ENCODE data around the gene IFITM1.

The IFITM1 gene

GRCh38 chr11:293852-294661 lies 19.8 kb upstream of the IFITM1 start:
- DNase-seq (ENCODE audit: low spot score) = no peak

- no peak for DNase-seq (ENCODE audit: low spot score)
These were observed 19.1 kb upstream of the IFITM1 start for GRCh38 chr11:294780-295179.

DNA sequence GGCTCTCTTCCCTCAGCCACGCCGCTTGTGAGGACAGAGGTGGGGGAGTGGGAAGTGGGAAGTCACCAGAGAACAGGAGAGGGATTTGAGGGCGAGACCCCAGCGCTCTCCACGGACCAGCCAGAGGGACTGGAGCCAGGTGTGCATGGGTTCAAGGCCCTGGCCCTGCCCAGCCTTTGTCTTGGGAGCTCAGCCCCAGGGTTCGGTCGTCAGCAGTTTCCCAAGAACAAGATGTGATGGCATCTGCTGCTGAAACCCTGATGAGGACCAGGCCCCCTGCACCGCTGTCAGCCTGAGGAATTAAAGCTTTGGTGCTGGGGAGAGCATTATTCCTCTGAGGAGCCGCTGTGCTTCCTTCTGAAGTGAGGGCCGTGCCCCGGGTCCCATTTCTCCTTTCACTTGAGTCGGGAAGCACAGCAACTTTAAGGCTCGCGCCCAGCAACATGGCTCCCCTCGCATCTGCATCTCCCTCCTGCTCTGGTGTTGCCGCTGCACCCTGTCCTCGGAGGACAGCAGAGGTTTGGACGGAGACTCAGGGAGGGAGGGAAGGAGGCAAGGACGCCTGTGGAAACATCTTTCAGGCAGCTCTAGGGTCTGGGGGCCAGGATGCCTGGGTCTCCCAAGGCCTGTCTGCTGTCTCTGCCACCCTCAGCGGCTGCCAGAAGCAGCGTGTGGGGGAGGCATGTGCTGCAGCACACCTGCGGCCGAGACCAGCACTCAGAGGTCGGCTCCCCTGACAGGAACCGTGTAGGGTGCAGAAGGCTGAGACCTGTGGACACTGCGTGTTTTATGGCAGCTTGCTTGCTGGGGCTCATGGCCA lies 18.3 kb upstream of the IFITM1 start:
- no peak for DNase-seq (ENCODE audit: low spot score)

- DNase-seq (ENCODE audit: low spot score) = no peak
These were observed 17.4 kb upstream of the IFITM1 start for GRCh38 chr11:296171-297050.

DNA sequence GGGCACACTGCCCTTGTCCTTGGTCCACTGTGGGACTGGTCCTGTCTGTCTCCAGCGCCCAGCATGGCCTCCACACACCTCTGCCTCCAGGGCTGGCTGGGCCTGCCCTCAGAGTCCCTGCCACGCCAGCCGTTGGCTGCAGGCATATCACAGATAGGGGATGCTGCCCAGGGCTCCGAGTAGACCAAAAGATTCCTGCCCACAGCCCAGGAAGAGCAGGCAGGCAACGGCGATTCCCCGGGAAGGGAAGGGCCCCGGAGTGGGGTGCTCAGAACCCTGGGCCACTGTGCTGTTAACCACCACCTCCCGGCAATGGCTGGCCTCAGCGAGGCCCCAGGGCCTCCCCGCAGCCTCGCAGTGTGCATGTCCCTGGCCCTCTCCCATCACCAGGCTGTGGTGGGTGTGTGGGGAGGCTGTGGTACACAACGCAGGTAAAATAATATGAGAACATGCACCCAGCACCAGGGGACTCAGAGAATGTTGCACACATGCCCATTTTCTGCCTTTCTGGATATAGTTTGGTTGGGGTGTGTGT lies 16.7 kb upstream of the IFITM1 start:
- DNase-seq (ENCODE audit: low spot score) = no peak

- no peak for DNase-seq (ENCODE audit: low spot score)
These were observed 16.0 kb upstream of the IFITM1 start for GRCh38 chr11:297586-298405.

DNA sequence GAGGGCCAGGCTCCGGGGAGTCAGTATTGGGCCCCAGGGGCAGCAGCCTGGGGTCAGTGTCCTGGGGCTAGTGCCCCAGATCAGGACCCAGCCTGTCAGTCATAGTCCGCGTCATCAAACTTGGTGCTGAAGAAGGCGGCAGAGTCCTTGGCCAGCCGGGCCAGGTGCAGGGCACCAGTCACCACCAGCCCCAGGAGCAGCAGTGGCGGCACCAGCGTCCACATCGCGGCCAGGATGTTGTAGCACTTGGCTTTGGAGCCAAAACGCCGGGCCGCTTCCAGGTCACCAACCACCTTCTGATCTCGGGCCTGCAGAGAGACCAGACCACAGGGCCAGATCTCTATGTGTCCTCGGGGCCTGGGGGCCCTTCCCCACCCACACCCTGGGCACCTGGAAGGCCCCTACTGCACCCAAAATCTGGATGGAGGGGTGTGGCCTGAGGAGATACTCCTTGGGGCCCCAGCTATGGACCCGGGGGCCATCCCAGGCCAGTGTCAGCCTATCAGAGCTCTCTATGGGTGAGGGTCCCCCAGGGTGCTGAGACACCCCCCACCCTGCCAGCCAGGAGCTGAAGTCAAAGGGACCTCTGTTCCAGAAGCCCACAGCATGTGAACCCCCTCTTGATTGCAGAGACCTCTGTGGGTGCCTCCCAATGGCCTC lies 15.3 kb upstream of the IFITM1 start:
- DNase-seq (ENCODE audit: low spot score) = no peak

DNA sequence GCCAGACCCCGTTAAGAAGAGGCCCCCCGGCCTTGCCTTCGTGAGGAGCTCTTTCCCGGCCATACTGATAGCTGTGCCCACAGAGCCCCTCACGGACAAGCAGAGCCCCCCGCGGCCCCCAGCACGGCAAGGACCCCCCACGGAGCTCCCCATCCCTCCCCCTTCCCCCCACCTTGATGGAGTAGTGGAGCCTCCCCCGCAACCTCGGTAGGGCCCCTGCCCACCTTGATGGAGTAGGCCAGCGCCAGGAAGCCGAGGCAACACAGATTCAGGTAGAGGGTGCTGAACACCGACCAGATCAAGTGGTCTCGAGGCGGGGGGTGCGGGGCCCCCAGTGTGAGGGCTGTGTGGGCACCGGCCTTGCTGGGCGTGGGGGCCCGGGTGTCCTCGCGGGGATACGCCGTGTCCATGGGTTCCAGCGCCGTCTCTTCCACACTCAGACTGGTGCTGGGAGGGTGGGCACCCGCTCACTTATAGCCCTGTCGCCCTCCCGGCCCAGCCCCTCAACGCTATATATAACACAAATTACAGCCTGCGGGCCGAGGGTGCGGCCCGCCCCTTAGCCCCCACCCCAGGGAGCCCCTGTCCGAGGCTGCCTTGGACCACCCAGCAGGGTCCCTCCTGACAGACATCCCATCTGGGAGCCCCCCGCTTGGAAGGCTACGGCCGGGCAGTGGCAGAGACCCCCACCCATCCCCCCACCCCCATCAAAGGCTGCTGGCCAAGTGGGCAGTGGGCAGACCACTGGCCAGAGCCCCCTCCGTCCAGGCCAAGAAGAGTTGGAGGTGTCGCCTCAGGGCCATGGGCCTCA lies 14.6 kb upstream of the IFITM1 start, which contains the start of gene IFITM5:
TSS of gene IFITM5 (minus strand) at position 446 of the 811 bp plus-strand sequence. CDS start at position 410, 36 bp downstream.
- no peak for DNase-seq (ENCODE audit: low spot score)

DNA sequence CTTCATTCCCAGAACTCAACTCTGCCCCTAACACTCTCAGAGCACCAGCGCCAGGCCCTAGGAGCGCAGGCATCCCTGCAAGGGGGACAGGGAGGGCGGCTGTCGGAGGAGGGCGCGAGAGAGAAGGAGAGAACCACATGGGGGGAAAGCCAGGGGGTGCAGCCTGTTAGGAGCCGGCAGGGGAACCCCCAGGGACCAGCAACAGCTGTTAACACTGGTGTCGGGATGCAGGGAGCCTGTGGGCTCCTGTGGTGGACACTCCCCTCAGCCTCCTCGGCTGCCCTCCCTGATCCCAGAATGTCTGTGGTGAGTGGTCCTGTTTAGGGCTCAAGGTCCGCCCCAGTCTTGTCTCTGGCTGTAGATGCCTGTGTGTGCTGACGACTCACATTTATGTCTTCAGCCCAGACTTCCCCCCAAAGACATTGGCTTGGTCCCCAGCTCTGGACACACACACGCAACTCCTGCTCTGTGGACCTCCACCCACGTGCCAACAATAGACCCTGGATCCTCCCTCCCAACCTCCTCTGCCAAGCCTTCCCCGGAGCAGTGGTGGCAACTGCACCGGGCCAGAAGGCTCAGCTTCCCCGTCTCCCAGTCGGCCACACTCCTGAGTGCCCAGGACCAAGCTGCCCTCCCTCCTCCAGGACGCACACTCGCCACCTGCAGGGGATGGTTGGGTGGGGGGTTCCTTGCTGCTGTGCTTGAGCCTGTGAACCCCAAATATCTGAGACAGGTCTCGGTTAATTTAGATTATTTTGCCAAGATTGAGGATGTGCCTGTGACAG lies 13.7 kb upstream of the IFITM1 start:
- DNase-seq (ENCODE audit: low spot score) = no peak

GRCh38 chr11:303363-303762 lies 10.5 kb upstream of the IFITM1 start:
- DNase-seq (ENCODE audit: low spot score) = peak; percentile 68

- no peak for DNase-seq (ENCODE audit: low spot score)
These were observed 9.8 kb upstream of the IFITM1 start for GRCh38 chr11:304061-304506.

DNA sequence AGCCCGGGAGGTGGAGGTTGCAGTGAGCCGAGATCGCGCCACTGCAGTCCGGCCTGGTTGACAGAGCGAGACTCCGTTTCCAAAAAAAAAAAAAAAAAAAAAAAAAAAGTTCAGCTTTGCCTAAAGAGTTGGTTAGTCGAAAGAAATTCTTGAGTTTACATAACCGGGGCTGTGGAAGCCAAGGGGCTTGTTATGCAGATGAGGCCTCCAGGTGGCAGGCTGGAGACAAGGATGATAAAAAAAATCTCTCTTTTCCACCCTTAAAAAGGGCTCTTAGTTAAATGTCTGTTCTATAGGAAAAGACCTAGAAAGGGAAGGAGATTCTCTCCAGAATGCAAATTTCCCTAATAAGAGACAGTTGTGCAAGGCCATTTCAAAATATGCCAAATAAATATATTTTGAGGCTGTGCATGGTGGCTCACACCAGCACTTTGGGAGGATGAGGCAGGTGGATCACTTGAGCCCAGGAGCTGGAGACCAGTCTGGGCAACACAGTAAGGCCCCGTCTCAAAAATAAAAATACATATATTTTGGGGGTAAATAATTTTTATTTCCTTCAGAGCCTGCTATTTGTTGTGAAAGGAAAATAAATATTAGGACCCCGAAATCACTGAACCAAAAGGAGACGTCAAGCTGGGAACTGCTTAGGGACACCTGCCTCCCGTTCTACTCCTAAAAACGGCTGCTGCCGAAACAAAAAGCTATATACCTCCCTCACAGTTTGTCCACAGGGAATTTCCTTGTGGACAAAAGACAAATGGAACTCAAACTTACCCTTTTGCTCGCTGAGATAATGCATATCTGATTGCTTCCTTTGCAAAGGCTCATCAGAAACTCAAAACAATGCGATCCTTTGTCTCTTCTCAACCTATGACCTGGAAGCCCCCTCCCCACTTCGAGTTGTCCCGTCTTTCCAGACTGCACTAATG lies 8.7 kb upstream of the IFITM1 start:
- DNase-seq (ENCODE audit: low spot score) = peak; percentile 74

GRCh38 chr11:305844-306211 lies 8.0 kb upstream of the IFITM1 start:
- DNase-seq (ENCODE audit: low spot score) = no peak

DNA sequence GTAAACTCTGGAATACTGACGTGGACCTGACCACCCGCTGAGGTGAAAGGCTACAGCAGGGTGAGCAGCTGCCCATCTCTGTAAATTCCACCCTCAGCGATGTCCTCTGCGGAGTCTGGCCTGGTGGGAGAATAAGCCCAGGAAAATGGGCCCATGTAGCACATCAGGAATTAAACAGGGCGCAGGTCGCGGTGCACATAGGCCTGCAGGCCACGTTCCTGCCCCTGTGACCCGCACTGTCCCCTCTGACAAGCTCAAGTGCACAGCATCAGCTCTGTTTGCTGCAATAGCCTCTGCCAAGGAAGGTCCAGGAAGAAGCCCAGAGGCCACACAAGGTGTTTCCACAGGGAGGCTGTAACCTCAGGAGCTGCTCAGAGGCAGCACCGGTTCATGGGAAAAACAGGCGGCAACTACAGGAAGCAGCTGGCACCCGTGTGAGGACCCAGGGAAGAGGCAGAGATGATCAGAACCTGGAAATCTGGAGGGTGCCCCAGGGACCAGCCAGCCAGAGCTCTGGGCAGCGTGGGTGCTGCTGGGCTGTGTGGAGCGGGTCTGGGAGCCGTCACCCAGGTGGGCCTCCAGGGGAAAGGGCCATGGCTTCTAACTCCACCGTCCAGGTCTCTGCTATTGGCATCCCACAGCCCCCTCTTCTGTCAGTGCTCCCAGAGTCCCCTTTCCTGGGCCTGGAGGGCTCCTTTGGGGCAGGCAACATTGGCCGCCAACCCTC lies 7.0 kb upstream of the IFITM1 start:
- no peak for DNase-seq (ENCODE audit: low spot score)

- peak; percentile 27 for DNase-seq (ENCODE audit: low spot score)
These were observed 5.8 kb upstream of the IFITM1 start, which contains the start of gene IFITM2 for GRCh38 chr11:307766-308708. IFITM2 (plus strand) TSS chr11:307816; CDS start chr11:308193, 377 bp downstream.

Data from NAMALWA (cell line).